Dermis lymphatic vessel endothelial cell (primary cell): ENCODE measurements around the gene REM1. TPM values are rescaled to one million over a fixed set of nuclear protein-coding genes. Genes with fewer than 3 reads are reported as not detected.

Experiments
- total RNA-seq: library from RNA; depleted of rRNA; stranded (reverse); fragments of >200 nt; gene quantifications from 2 replicates; pipeline ENCODE4 v1.2.1, GENCODE V29; 2014

The REM1 gene
- total RNA-seq, result 0.11 TPM in 1 of 2 replicates, not detected in the other

DNA sequence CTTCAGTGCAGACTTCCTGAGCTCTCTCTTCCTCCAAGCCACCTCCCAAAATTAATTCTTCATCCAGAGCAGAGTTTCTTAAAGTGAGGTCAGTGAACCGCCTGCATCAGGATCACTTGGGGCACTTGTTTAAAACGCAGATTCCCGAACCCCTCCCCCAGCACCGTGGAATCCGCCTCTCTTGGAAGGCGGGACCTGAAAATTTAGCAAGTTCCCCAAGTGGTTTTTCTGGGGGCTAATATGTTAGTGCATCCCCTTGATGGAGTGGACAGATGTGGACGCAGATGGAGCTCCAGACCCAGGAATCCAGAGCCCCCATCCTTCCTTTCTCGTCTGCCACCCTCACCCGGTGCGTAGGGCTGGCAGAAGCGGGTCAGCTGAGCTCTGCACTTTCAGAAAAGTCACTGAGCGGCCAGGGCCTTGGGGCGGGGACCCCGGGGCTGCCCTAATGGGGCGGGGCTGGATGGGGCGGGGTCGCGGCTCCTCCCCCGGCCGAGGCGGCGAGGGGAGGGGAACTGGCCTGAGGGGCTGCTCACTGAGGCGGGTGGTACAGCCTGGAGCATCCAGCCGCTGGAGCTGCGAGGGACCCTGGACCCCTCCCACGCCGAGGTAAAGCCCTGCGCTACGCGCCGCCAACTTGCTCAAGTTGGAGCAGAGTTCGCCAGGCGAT is at the start of gene REM1, which contains the start of gene DEFB124:
TSS of gene REM1 (plus strand) at position 531 of the 670 bp plus-strand sequence. CDS start 1,158 bp downstream, outside the sequence.
TSS of gene DEFB124 (minus strand) at position 370 of the 670 bp plus-strand sequence. CDS start 2,114 bp downstream, outside the sequence.

DNA sequence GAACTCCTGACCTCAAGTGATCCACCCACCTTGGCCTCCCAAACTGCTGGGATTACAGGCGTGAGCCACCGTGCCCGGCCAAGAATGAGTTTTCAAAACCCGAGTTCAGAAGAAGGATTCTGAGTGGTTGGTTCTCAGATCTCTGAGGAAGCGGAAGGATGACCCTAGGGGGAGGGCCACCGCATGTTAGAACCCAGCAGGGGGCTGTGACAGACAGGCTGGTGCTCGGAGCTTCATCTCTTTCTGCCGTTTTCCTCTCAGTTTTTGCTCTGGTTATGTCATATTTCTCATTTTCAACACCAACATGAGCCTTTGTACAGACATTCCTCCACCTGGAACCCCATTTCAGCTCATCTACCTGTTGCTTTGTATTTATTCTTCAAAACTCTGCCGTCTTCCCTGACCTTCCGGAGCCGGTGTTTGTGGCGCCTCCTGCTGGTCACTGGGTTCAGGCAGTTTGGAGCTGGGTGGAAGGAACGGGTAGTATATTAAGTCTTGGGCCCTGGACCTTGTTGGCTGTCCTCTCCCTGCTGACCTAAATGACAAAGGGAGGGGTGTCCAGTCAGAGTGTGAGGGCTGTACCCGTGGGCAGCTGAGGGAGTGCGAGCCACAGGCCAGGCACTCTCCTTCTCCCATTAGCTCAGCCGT is 35.0 kb upstream of the REM1 start, which contains the start of gene DEFB123:
TSS of gene DEFB123 (plus strand) at position 621 of the 648 bp plus-strand sequence. CDS start 67 bp downstream, outside the sequence.

GRCh38 chr20:31514154-31515071 is 39.3 kb downstream of the REM1 start, which contains the start of gene HM13:
Gene HM13 (plus strand): TSS chr20:31514442. CDS start chr20:31514552, 110 bp downstream.

Other genes starting within 250 kb of the REM1 start
- not detected in 2 replicates for gene DEFB115, start 217.6 kb upstream of the REM1 start, total RNA-seq
- not detected in 2 replicates for gene DEFB116, start 166.7 kb upstream of the REM1 start, total RNA-seq
- gene DEFB118, start 106.7 kb upstream of the REM1 start, total RNA-seq, result not detected in 2 replicates
- not detected in 2 replicates for gene DEFB119, start 84.7 kb upstream of the REM1 start, total RNA-seq
- gene DEFB121, start 69.1 kb upstream of the REM1 start, total RNA-seq, result not detected in 2 replicates
- gene DEFB123, start 34.7 kb upstream of the REM1 start, total RNA-seq, result not detected in 2 replicates
- gene DEFB124, start 161 bp upstream of the REM1 start, total RNA-seq, result not detected in 2 replicates
- 34.7 and 39.0 TPM in 2 replicates for gene HM13, start 39.2 kb downstream of the REM1 start, total RNA-seq
- gene ID1, start 130.0 kb downstream of the REM1 start, total RNA-seq, result 1,048 and 1,208 TPM in 2 replicates
- gene COX4I2, start 162.6 kb downstream of the REM1 start, total RNA-seq, result not detected in 2 replicates
- 28.8 and 40.0 TPM in 2 replicates for gene BCL2L1, start 247.6 kb downstream of the REM1 start, total RNA-seq